GM23248 (cell line): Measurements from ENCODE around the gene KCMF1.

ENCODE experiments used
- EZH2 ChIP-seq: fragments of 200-600 bp; sonication (generic); IDR thresholded peaks from 2 replicates; pipeline ENCODE4 v1.6.1; 2018; ENCODE audit warnings: antibody characterized with exemption, mild to moderate bottlenecking; ENCODE audit not compliant: insufficient read depth, poor library complexity, severe bottlenecking
- EZH2phosphoT487 ChIP-seq: fragments of 200-600 bp; sonication (generic); IDR thresholded peaks from 2 replicates; pipeline ENCODE4 v1.6.1; 2018; ENCODE audit warnings: antibody characterized with exemption, moderate library complexity, mild to moderate bottlenecking, low read depth; ENCODE audit not compliant: insufficient read depth

DNA sequence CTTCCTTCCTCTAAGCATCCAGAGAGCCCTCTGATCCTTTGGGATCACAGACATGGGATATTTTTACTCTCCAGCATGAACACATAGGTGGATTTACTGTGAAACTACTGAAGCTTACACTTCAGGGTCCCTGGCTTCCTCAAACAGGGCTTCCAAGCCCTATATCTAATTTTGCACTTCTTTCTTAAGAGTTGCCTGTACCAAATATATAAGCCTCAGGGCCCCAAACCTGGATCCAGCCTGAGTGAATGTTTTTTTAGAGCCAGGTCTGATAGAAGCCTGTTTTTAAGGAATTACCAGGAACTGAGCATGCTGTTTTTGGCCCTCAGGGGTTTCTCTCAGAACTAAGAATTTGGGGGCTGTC, 13.2 kb upstream of the KCMF1 start:
- TF ChIP-seq EZH2phosphoT487 (no peak), EZH2 (no peak)
